ENCODE data around the gene ST6GAL1. TPM values are rescaled to one million over a fixed set of nuclear protein-coding genes. Genes with fewer than 3 reads are reported as not detected.
"Not testable (repeated sequence)": the region's sequence is repeated elsewhere in the genome, so short reads cannot be mapped to it uniquely, and the experiment has no call there.

The ST6GAL1 gene
- total RNA-seq, 2 donors from 2014 or later: 57.3 to 62.6 TPM

DNA sequence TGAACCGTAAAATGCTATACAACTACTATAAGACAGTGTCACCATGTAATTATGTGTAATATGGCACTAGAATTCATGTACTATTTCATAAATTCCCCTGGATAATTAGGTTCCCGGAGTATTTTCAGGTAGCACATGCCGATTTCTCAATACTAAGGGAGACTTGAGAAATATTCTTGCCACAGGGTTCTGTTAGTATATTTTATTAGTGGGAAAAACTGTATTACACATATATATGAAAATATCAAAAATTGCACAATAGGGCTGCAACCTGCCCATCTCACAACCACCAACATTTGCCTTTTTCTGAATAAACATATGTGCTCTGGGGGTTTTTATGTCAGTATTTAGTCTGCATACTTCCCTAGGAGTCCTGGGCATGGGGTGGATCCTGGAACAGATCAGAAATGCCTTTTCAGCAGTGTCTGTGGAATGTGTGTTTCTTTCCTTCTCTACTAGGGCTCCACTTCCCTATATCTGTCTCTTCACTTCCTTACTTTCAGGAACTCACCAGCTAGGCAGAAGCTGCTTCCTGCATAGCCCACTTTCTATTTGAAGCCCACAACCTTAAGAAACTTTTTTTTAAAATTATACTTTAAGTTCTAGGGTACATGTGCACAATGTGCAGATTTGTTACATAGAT lies 121.5 kb downstream of the ST6GAL1 start:
- no peak for DNase-seq
- intact Hi-C loops (cut with DNase I, micrococcal nuclease): no loop called here
- no peak for ATAC-seq

DNA sequence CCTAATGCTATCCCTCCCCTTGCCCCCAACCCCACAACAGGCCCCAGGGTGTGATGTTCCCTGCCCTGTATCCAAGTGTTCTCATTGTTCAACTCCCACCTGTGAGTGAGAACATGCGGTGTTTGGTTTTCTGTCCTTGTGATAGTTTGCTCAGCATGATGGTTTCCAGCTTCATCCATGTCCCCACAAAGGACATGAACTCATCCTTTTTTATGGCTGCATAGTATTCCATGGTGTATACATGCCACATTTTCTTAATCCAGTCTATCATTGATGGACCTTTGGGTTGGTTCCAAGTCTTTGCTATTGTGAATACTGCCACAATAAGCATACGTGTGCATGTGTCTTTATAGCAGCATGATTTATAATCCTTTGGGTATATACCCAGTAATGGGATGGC lies 122.1 kb downstream of the ST6GAL1 start:
- intact Hi-C loops (cut with DNase I, micrococcal nuclease); ATAC-seq; DNase-seq: not testable (repeated sequence)

DNA sequence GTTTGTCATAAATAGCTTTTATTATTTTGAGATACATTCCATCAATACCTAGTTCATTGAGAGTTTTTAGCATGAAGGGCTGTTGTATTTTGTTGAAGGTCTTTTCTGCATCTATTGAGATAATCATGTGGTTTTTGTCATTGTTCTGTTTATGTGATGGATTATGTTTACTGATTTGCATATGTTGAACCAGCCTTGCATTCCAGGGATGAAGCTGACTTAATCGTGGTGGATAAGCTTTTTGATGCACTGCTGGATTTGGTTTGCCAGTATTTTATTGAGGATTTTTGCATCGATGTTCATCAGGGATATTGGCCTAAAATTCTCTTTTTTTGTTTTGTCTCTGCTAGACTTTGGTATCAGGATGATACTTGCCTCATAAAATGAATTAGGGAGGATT lies 124.1 kb downstream of the ST6GAL1 start:
- DNase-seq; intact Hi-C loops (cut with DNase I, micrococcal nuclease); ATAC-seq: not testable (repeated sequence)

DNA sequence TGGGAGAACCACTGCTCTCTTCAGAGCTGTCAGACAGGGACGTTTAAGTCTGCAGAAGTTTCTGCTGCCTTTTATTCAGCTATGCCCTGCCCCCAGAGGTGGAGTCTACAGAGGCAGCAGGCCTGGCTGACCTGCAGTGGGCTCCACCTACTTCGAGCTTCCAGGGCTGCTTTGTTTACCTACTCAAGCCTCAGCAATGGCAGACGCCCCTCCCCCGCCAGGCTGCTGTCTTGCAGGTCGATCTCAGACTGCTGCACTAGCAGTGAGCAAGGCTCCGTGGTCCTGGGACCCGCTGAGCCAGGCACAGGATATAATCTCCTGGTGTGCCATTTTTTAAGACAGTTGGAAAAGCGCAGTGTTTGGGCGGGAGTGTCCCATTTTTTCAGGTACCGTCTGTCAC lies 127.5 kb downstream of the ST6GAL1 start:
- DNase-seq; ATAC-seq; intact Hi-C loops (cut with DNase I, micrococcal nuclease): not testable (repeated sequence)

DNA sequence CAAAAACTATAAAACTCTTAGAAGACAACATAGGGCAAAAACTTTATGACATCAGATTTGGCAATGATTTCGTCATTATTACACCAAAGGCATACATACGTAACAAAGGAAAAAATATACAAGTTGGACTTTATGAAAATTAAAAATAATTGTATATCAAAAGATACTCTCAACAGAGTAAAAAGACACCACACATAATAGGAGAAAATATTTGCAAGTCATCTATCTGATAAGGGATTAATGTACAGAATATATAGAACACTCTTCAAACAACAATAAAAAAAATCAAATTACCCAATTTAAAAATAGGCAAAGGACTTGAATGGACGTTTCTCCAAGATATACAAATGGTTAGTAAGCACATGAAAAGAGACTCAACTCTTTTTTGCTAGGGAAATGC lies 131.4 kb downstream of the ST6GAL1 start:
- intact Hi-C loops (cut with DNase I, micrococcal nuclease): no loop called here
- no peak for ATAC-seq
- no peak for DNase-seq

DNA sequence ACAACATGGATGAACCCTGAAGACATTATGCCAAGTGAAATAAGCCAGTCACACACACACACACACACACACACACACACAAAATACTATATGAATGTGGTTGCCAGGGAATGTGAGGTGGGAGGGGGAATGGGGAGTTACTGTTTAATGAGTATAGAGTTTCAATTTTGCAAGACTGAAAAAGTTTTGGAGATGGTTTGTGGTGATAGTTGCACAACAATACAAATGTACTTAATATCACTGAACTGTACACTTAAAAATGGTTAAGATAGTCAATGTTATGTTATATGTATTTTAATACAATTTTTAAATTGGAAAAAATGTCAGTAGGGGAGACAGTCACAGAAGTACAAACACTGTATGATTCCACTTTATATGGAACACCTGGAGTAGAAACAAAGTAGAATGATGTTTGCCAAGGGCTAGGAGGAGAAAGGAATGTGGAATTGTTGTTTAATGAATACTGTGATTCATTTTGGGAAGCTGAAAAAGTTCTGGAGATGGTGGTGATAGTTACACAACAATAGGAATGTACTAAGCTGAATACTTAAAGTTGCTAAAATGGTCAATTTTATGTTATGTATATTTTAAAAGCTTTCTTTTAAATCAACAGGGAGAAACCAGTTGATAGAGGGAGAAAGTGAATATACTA lies 132.3 kb downstream of the ST6GAL1 start:
- DNase-seq: no peak
- intact Hi-C loops (cut with DNase I, micrococcal nuclease): no loop called here
- ATAC-seq: no peak

DNA sequence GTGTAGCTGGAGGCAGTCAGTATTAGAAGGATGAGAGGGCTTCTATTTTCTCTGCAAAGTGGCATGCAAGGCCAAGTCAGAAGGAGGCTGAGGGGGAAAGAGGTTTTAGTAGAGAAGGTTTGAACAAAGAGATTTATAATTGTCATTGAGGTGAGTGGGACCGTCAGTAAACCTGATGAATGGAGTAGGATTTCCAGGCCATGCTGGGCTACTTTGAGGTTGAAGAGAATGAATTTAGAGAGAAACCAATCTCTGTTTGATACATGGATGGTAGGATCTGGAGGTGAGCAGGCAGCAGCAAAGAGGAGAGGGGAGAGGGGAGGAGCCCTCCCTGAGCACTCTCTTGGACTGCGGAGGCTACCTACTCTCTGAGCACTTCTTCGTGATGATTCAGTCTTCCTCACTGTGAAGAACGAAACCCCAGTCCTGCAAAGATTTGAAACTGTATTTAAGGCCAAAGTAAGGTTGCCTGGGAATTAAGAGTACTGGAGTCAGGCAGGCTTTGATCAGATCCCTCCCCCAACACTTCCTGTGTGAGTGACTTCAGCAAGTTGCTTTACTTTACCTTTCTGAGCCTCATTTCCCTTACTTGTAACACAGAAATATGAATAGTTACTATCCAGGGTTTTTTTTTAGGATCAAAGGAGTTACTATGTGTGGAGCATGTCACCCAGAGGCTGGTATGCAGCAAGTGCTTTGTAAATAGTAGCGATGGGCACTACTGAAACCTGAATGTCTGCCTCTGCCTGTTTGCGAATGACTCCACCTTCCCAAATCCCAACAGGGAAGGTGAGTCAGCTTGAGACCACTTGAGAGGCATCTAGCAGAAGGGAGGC lies 133.2 kb downstream of the ST6GAL1 start:
- intact Hi-C loops (cut with DNase I, micrococcal nuclease): no loop called here
- no peak for DNase-seq
- ATAC-seq: peak; percentile 18

DNA sequence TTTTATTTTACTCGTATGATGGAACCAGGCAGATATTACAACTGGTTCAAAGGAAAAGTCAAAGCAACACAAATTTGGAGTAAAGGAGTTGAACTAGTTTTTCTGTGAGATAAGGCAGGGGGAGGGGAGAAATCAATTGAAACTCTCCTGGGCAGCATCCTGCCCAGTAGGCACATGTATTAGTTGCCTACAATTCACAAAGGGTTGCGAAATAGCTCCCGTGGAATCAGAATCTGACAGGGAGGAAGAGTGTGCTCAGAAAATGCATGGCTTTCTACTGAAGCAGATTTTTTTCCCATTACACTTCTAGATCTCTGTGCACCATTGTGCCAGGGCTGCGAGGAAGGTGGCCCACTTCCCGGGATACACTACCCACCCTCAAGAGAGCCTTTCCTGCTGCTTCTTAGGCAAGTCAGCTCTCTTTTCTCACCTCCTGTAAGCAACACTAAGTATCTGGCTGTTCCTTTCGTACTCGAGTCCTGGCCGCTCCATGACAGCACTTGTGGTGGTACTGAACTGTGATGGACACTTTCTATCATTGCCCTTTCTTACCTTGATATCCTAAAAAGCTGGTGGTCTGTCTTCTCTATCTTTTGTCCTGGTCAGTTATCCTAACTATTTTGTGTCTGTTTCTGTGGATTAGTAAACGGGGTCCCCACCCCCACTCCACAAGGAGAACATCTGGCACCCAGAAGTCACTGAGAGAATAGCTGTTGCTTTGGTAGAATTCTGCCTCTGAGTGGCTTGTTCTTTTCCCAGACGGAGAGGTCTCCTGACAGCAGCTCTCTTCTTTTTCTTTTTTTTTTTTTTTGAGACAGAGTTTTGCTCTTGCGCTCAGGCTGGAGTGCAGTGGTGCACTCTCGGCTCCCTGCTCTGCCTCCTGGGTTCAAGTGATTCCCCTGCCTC lies 134.1 kb downstream of the ST6GAL1 start:
- DNase-seq: no peak
- no peak for ATAC-seq

DNA sequence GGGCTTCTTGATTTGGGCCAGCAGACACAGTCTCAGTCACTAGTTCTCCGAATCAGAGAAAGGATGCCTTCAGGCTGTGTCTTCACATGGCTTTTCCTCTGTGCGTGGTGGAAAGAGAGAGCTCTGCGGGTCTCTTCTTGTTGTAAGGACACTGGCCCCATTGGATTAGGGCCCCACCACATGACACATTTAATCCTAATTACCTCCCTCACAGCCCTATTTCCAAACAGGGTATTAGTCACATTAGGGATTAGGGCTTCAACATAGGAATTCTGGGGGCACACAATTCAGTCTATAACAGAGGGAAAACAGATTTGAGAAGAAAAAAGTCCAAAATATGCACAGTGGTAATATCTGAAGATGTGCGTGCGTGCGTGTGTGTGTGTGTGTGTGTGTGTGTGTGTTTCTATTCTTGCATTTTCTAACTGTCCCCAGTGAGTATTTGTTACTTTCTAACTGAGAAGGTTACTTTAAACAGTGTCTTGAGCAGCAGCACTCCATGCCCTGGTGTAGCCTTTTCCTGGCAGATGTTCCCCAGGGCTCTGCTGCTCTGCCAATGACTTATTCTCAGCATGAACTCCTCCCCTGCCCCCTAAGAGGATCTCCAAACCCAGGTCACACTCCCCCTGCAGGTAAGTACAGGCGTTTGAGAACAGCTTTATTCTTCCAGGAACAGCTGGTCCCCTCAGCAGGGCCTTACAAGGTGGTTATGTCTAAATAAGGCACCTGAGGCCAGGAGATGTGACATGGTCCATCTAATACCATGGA lies 136.1 kb downstream of the ST6GAL1 start:
- intact Hi-C loops (cut with DNase I, micrococcal nuclease): no loop called here
- ATAC-seq: peak; percentile 62
- peak in 1 of 2 donors; percentile 37 for DNase-seq

More for the DNA sequence above, 134.1 kb downstream of the ST6GAL1 start:
- intact Hi-C loops (cut with DNase I, micrococcal nuclease): no loop called here

DNA sequence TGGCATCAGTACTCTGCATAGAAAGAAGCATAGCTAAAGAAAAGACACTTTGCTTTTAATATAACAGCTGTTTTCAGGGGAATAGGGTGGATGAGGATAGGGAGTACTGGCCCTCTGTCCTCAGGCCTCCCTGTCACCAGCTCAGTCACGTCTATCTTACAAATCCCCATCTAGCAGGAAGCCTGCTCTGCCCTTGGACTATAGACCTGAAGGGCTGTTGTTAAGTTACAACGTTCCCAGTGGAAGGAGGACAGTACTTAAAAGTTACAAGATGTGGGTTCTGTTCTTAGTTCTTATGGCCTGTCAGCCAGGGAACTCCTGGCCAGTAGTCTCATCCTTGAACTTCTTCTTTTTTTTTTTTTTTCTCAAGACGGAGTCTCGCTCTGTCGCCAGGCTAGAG lies 138.5 kb downstream of the ST6GAL1 start:
- intact Hi-C loops (cut with DNase I, micrococcal nuclease): no loop called here
- DNase-seq (no peak), ATAC-seq (no peak)

DNA sequence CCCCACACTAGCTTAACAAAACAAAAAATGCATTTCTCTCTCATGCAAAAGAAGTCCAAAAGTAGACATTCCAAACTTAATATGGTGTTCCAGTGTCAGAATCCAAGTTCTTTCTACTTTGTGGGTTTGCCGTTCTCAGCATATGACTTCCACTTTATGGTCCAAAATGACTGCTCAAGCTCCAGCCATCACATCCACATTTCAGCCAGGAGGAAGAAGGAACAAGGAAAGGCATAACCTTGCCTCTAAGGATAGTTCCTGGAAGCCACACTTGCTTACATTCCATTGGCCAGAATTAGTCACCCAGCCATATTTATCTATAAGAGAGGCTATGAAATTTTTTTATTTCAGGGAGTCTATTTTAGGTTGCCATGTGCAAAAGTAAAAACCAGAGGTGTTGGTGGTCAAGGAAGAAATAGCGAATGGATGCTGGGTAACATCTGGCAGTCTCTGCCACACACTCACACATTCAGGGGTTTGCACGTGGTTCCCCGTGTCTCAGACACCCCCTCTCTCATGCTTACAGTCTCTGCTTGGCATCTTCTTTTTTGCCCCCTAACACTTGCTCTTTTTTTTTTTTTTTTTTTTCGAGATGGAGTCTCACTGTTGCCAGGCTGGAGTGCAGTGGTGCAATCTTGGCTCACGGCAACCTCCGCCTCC lies 139.7 kb downstream of the ST6GAL1 start:
- DNase-seq (no peak), ATAC-seq (no peak)
- intact Hi-C loops (cut with DNase I, micrococcal nuclease): no loop called here

DNA sequence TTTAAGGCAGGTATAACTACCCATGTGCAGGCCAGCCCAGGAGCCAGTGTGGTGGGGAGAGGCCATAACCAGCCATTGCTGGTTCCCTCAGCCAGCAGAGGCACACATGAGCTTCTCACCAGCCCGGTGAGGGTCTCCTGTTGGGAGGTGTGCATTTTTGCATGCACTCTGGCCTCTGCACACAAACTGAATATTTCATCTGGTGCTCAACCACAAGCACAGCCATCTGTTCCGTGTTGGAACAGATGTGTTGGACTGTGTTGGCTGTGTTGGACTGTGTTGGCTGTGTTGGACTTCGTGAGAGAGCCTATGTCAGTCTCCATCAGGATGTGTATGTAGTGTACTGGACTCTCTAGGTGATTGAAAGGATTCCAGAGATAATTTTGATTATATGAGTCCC lies 141.8 kb downstream of the ST6GAL1 start:
- ATAC-seq (no peak), DNase-seq (no peak)
- intact Hi-C loops (cut with DNase I, micrococcal nuclease): no loop called here

DNA sequence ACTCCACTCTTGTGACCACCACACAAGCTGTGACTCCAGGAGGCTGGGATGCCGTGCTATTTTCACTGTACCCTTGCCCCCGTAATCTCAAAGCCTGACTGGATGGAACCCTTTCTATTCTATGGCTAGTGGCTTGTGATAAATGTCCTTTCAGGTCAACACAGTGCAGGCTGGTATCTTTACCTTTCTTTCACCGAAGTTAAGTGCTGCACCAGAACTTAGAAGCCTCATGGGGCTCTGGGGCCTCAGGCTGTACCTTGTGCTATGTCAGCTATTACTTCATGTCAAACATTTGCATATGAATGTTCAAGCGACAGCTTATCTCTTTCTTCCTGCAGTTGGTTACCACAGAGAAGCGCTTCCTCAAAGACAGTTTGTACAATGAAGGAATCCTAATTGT lies 142.2 kb downstream of the ST6GAL1 start:
- DNase-seq (no peak), ATAC-seq (no peak)

DNA sequence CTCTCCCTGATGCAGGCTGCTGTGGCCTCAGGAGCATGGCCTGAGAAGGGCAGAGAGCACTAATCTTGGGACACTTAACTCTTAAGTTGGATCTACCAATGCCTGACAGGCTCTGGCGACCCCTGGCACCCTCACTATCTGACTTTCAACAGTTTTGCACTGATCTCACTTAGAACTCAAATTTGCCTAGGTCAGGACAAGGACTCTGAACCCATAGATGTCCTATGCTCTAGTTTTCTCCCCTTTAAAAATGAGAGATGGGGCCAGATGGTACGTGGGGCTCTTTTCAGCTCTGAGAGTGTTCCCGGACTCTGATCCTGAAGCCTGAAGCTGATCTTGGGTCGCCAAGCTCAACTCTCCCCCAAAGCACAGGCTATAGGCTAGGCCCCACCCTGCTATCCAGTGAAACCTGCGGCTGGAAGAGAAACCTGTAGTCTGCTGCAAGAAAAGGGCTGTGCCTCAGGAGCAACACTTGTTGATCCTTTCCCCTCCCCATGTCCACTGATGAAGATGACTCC lies 143.3 kb downstream of the ST6GAL1 start:
- ATAC-seq (no peak), DNase-seq (no peak)
- intact Hi-C loops (cut with DNase I, micrococcal nuclease): no loop called here

More for the DNA sequence above, 142.2 kb downstream of the ST6GAL1 start:
- intact Hi-C loops (cut with DNase I, micrococcal nuclease): no loop called here

DNA sequence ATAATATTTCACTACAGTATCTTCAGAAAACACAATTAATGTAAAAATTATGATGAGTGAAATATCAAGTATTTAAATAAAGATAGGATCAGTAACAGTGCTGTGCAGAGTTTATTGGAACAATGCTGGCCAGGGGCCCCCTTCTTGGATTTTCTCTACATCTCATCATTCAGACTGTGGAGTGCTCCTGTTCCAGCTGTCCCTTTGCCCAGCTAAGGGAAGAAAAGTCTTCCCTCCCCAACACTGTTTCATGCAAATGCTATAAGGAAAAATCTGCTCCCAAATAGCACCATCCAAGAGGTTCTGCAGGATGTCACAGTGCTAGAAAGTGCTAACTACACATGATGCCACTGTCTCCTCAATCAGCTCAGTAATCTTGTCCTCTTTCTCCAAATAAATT lies 144.5 kb downstream of the ST6GAL1 start:
- intact Hi-C loops (cut with DNase I, micrococcal nuclease): no loop called here
- ATAC-seq: no peak
- DNase-seq: no peak

DNA sequence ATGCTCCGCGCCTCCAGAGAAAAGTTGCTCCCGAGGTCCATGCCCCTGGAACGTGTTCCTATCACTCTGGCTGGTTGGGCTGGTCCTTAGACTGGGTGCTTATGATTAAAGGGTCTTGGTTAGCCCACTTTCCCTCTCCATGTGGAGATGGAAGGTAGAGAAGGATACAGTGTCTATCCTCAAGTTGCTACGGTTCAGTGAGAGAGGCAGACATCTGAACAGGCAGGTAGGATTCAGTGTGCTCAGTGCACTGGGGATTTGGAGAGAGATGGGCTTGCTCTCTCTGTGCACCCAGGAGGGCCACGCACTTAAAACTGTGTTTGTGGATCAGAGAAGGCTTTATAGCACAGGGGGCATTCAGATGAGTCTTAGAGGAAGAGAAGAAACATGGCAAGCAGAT lies 146.0 kb downstream of the ST6GAL1 start:
- ATAC-seq (no peak), DNase-seq (no peak)
- intact Hi-C loops (cut with DNase I, micrococcal nuclease): no loop called here

DNA sequence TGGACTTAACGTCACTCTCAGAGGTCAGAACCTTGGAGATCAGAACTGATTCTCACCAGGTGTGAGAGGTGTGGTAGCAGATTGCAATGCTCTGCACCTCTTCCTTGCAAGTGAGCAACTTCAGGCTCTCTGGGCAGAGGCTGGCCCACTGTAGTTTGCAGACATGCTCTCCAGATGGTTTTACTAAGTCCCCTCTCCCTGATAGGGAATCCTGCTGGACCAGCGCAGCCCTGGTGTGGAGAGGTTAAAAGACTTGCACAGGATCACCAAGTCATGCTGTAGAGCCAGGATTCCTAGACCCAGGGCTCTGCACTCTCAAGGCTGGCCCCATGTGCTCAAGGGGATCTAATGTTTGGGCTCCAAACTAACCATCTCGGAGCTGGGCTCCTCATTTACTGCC lies 146.8 kb downstream of the ST6GAL1 start:
- ATAC-seq (no peak), DNase-seq (no peak)
- intact Hi-C loops (cut with DNase I, micrococcal nuclease): no loop called here

DNA sequence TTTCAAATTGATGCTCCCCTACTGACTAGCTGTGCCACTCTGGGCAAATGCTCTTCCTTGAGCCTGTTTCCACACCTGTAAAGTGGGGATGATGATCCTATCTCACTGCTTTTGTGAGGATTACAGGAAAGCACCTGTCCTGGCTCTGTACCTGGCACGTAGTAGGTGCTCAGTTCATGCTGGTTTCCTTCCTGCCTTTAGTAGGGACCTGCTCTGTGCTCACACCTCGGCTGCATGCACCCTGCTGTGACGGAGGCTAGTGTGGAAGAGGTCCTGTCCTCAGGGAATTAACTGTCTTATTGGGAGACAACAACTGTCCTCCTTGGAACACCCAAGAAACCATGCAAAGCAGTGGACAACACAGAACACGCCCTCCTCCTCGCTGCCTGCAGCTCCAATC lies 147.2 kb downstream of the ST6GAL1 start:
- ATAC-seq (no peak), DNase-seq (no peak)
- intact Hi-C loops (cut with DNase I, micrococcal nuclease): no loop called here
